Measurements from ENCODE around the gene ERI3. TPM values are rescaled to one million over a fixed set of nuclear protein-coding genes. Genes with fewer than 3 reads are reported as not detected.

ERI3 gene
- total RNA-seq, 1 donor from 2014 or later: 83.3 TPM

- Mint-ChIP-seq H3K4me3 (no peak overlapping the region), H3K27me3 (ENCODE audit: low read depth) (no peaks in the 10 kb centered on the region), H3K9me3 (no peaks in the 10 kb centered on the region), H3K27ac (ENCODE audit: unreplicated experiment) (no peak overlapping the region), H3K4me1 (no peaks in the 10 kb centered on the region), H3K36me3 (ENCODE audit: low read depth) (peaks cover 15% of the 10 kb centered on the region)
- no peak for TF ChIP-seq CTCF (conservative IDR thresholded peaks at IDR 0.05)
- DNase-seq (ENCODE audit: low read depth, low spot score): no peak
These were observed 72.2 kb downstream of the ERI3 start for GRCh38 chr1:44282704-44283426.

- Mint-ChIP-seq H3K9me3 (no peaks in the 10 kb centered on the region), H3K4me3 (no peak overlapping the region), H3K4me1 (no peaks in the 10 kb centered on the region), H3K27ac (ENCODE audit: unreplicated experiment) (no peak overlapping the region), H3K27me3 (ENCODE audit: low read depth) (no peaks in the 10 kb centered on the region), H3K36me3 (ENCODE audit: low read depth) (peaks cover 13% of the 10 kb centered on the region)
- no peak for TF ChIP-seq CTCF (conservative IDR thresholded peaks at IDR 0.05)
- no peak for DNase-seq (ENCODE audit: low read depth, low spot score)
These were observed 72.9 kb downstream of the ERI3 start for GRCh38 chr1:44281962-44282703.

GRCh38 chr1:44276901-44277300 lies 78.2 kb downstream of the ERI3 start:
- Mint-ChIP-seq H3K4me1 (peaks cover 9% of the 10 kb centered on the region), H3K36me3 (ENCODE audit: low read depth) (peaks cover 8% of the 10 kb centered on the region), H3K27me3 (ENCODE audit: low read depth) (no peaks in the 10 kb centered on the region), H3K27ac (ENCODE audit: unreplicated experiment) (no peak overlapping the region), H3K9me3 (no peaks in the 10 kb centered on the region), H3K4me3 (no peak overlapping the region)
- no peak for DNase-seq (ENCODE audit: low read depth, low spot score)
- TF ChIP-seq CTCF (conservative IDR thresholded peaks at IDR 0.05): no peak

GRCh38 chr1:44275991-44276405 lies 79.1 kb downstream of the ERI3 start:
- Mint-ChIP-seq H3K4me3 (no peak overlapping the region), H3K9me3 (no peaks in the 10 kb centered on the region), H3K27ac (ENCODE audit: unreplicated experiment) (no peak overlapping the region), H3K36me3 (ENCODE audit: low read depth) (peaks cover 8% of the 10 kb centered on the region), H3K27me3 (ENCODE audit: low read depth) (no peaks in the 10 kb centered on the region), H3K4me1 (peaks cover 9% of the 10 kb centered on the region)
- DNase-seq (ENCODE audit: low read depth, low spot score): no peak
- no peak for TF ChIP-seq CTCF (conservative IDR thresholded peaks at IDR 0.05)

GRCh38 chr1:44275296-44275962 lies 79.6 kb downstream of the ERI3 start:
- H3K27ac Mint-ChIP-seq (ENCODE audit: unreplicated experiment): no peak overlapping the region
- TF ChIP-seq CTCF (conservative IDR thresholded peaks at IDR 0.05): no peak

More at GRCh38 chr1:44275296-44275962, 79.6 kb downstream of the ERI3 start:
- peaks cover 9% of the 10 kb centered on the region for H3K4me1 Mint-ChIP-seq
- H3K36me3 Mint-ChIP-seq (ENCODE audit: low read depth): peaks cover 4% of the 10 kb centered on the region
- no peak for DNase-seq (ENCODE audit: low read depth, low spot score)
- no peak overlapping the region for H3K4me3 Mint-ChIP-seq
- H3K9me3 Mint-ChIP-seq: no peaks in the 10 kb centered on the region
- no peaks in the 10 kb centered on the region for H3K27me3 Mint-ChIP-seq (ENCODE audit: low read depth)
